Activated CD4-positive, alpha-beta T cell treated with anti-CD3 and anti-CD28 coated beads for 4 hours (primary cell): ENCODE measurements around the gene DLGAP3.

Experiments used
- DNase-seq, 2 donors: peaks; one replicate each; pipeline ENCODE4 v3.0.0-alpha.2; 2020

The DLGAP3 gene

GRCh38 chr1:34928699-34929496, 552 bp downstream of the DLGAP3 start:
- peak in 1 of 2 donors; percentile 24 for DNase-seq

GRCh38 chr1:34928066-34928696, 1.3 kb downstream of the DLGAP3 start:
- no peak for DNase-seq

- no peak for DNase-seq
These were observed 2.1 kb downstream of the DLGAP3 start for GRCh38 chr1:34927316-34927715.

GRCh38 chr1:34926894-34927293, 2.6 kb downstream of the DLGAP3 start:
- DNase-seq, result no peak

GRCh38 chr1:34926156-34926555, 3.3 kb downstream of the DLGAP3 start:
- no peak for DNase-seq

GRCh38 chr1:34925730-34926129, 3.7 kb downstream of the DLGAP3 start:
- no peak for DNase-seq

- DNase-seq, result peak; percentile 22 to 35
These were observed 4.5 kb downstream of the DLGAP3 start for GRCh38 chr1:34924759-34925555.

GRCh38 chr1:34923490-34923889, 6.0 kb downstream of the DLGAP3 start:
- no peak for DNase-seq

- no peak for DNase-seq
These were observed 10.4 kb downstream of the DLGAP3 start for GRCh38 chr1:34918977-34919561.

GRCh38 chr1:34918386-34918976, 11.0 kb downstream of the DLGAP3 start:
- DNase-seq, result no peak

GRCh38 chr1:34917017-34917416, 12.4 kb downstream of the DLGAP3 start:
- DNase-seq, result no peak

- no peak for DNase-seq
These were observed 13.3 kb downstream of the DLGAP3 start for GRCh38 chr1:34916104-34916503.

GRCh38 chr1:34915521-34915920, 13.9 kb downstream of the DLGAP3 start:
- no peak for DNase-seq

- DNase-seq, result no peak
These were observed 14.5 kb downstream of the DLGAP3 start for GRCh38 chr1:34914958-34915357.

- DNase-seq, result no peak
These were observed 18.0 kb downstream of the DLGAP3 start for GRCh38 chr1:34911465-34911864.

GRCh38 chr1:34910425-34910824, 19.0 kb downstream of the DLGAP3 start:
- DNase-seq, result no peak

GRCh38 chr1:34908369-34908768, 21.1 kb downstream of the DLGAP3 start:
- no peak for DNase-seq

GRCh38 chr1:34907487-34908090, 21.9 kb downstream of the DLGAP3 start:
- DNase-seq, result no peak

GRCh38 chr1:34906756-34907155, 22.7 kb downstream of the DLGAP3 start:
- no peak for DNase-seq

- DNase-seq, result no peak
These were observed 23.2 kb downstream of the DLGAP3 start for GRCh38 chr1:34906222-34906621.

- no peak for DNase-seq
These were observed 24.4 kb downstream of the DLGAP3 start for GRCh38 chr1:34905098-34905459.
